ENCODE measurements around the gene CFAP410.
"Not testable (repeated sequence)": the region's sequence is repeated elsewhere in the genome, so short reads cannot be mapped to it uniquely, and the experiment has no call there.

CFAP410 gene

GRCh38 chr21:44363278-44363677, 24.1 kb upstream of the CFAP410 start:
- TF ChIP-seq EZH2 (IDR thresholded peaks at IDR 0.05; ENCODE audit: borderline replicate concordance, low read length) (no peak), CTCF (IDR thresholded peaks at IDR 0.05; ENCODE audit: low read length) (no peak)
- H4K20me1 ChIP-seq (ENCODE audit: insufficient read depth, low read length) = no peaks in the 10 kb centered on the region
- H3K27ac ChIP-seq (ENCODE audit: low read depth, low read length, poor library complexity, severe bottlenecking) = no peak overlapping the region
- no peaks in the 10 kb centered on the region for H3K36me3 ChIP-seq (ENCODE audit: insufficient read depth, low read length)
- H3K9ac ChIP-seq (ENCODE audit: low read length) = no peak overlapping the region
- no peaks in the 10 kb centered on the region for H3K79me2 ChIP-seq (ENCODE audit: insufficient read depth, low read length)
- H3K9me2 ChIP-seq (ENCODE audit: low read depth, low read length) = no peaks in the 10 kb centered on the region
- H3K9me3 ChIP-seq (ENCODE audit: low read length) = no peaks in the 10 kb centered on the region
- H3K4me2 ChIP-seq (ENCODE audit: low read length) = no peak overlapping the region
- H3K4me1 ChIP-seq (ENCODE audit: insufficient read depth, low read length, severe bottlenecking) = no peaks in the 10 kb centered on the region
- peaks cover 8% of the 10 kb centered on the region; the same call in 1 of the 2 replicates for H3K27me3 ChIP-seq (ENCODE audit: insufficient read depth, low read length)
- H3F3A ChIP-seq (ENCODE audit: insufficient read depth, low read length) = no peaks in the 10 kb centered on the region
- no peak overlapping the region for H2AFZ ChIP-seq (ENCODE audit: low read length)
- no peak overlapping the region for H3K4me3 ChIP-seq (ENCODE audit: low read depth, low read length, poor library complexity, severe bottlenecking)

- not testable (repeated sequence) for H3K27ac ChIP-seq (ENCODE audit: low read depth, low read length, poor library complexity, severe bottlenecking); H3K9me2 ChIP-seq (ENCODE audit: low read depth, low read length); H3K9ac ChIP-seq (ENCODE audit: low read length); H3K4me3 ChIP-seq (ENCODE audit: low read depth, low read length, poor library complexity, severe bottlenecking); H3K27me3 ChIP-seq (ENCODE audit: insufficient read depth, low read length); H3K79me2 ChIP-seq (ENCODE audit: insufficient read depth, low read length); H3K36me3 ChIP-seq (ENCODE audit: insufficient read depth, low read length); H3F3A ChIP-seq (ENCODE audit: insufficient read depth, low read length); H3K4me2 ChIP-seq (ENCODE audit: low read length); H3K4me1 ChIP-seq (ENCODE audit: insufficient read depth, low read length, severe bottlenecking); H4K20me1 ChIP-seq (ENCODE audit: insufficient read depth, low read length); H3K9me3 ChIP-seq (ENCODE audit: low read length); H2AFZ ChIP-seq (ENCODE audit: low read length)
These were observed 22.7 kb upstream of the CFAP410 start for GRCh38 chr21:44361903-44362302.

GRCh38 chr21:44360159-44360558, 21.0 kb upstream of the CFAP410 start:
- H3K36me3 ChIP-seq (ENCODE audit: insufficient read depth, low read length) = no peaks in the 10 kb centered on the region
- H2AFZ ChIP-seq (ENCODE audit: low read length) = no peak overlapping the region
- no peak overlapping the region for H3K4me2 ChIP-seq (ENCODE audit: low read length)
- H3K9ac ChIP-seq (ENCODE audit: low read length) = no peak overlapping the region
- no peaks in the 10 kb centered on the region for H3K9me3 ChIP-seq (ENCODE audit: low read length)
- no peaks in the 10 kb centered on the region for H4K20me1 ChIP-seq (ENCODE audit: insufficient read depth, low read length)
- no peaks in the 10 kb centered on the region for H3K4me1 ChIP-seq (ENCODE audit: insufficient read depth, low read length, severe bottlenecking)
- no peak overlapping the region for H3K27ac ChIP-seq (ENCODE audit: low read depth, low read length, poor library complexity, severe bottlenecking)
- TF ChIP-seq CTCF (IDR thresholded peaks at IDR 0.05; ENCODE audit: low read length) (no peak), EZH2 (IDR thresholded peaks at IDR 0.05; ENCODE audit: borderline replicate concordance, low read length) (no peak)
- no peaks in the 10 kb centered on the region for H3K79me2 ChIP-seq (ENCODE audit: insufficient read depth, low read length)
- H3K4me3 ChIP-seq (ENCODE audit: low read depth, low read length, poor library complexity, severe bottlenecking) = no peak overlapping the region
- no peaks in the 10 kb centered on the region for H3K9me2 ChIP-seq (ENCODE audit: low read depth, low read length)
- H3K27me3 ChIP-seq (ENCODE audit: insufficient read depth, low read length) = peaks cover 8% of the 10 kb centered on the region; the same call in 1 of the 2 replicates
- no peaks in the 10 kb centered on the region for H3F3A ChIP-seq (ENCODE audit: insufficient read depth, low read length)

- Histone ChIP-seq H3K79me2 (ENCODE audit: insufficient read depth, low read length) (no peaks in the 10 kb centered on the region), H3K4me3 (ENCODE audit: low read depth, low read length, poor library complexity, severe bottlenecking) (no peak overlapping the region), H3K36me3 (ENCODE audit: insufficient read depth, low read length) (no peaks in the 10 kb centered on the region), H3K27ac (ENCODE audit: low read depth, low read length, poor library complexity, severe bottlenecking) (no peak overlapping the region), H3K9me2 (ENCODE audit: low read depth, low read length) (no peaks in the 10 kb centered on the region), H4K20me1 (ENCODE audit: insufficient read depth, low read length) (no peaks in the 10 kb centered on the region), H2AFZ (ENCODE audit: low read length) (no peak overlapping the region), H3F3A (ENCODE audit: insufficient read depth, low read length) (no peaks in the 10 kb centered on the region), H3K27me3 (ENCODE audit: insufficient read depth, low read length) (peaks cover 8% of the 10 kb centered on the region; the same call in 1 of the 2 replicates), H3K4me1 (ENCODE audit: insufficient read depth, low read length, severe bottlenecking) (no peaks in the 10 kb centered on the region), H3K4me2 (ENCODE audit: low read length) (no peak overlapping the region), H3K9me3 (ENCODE audit: low read length) (no peaks in the 10 kb centered on the region), H3K9ac (ENCODE audit: low read length) (no peak overlapping the region)
- no peak for TF ChIP-seq CTCF (IDR thresholded peaks at IDR 0.05; ENCODE audit: low read length)
- TF ChIP-seq EZH2 (IDR thresholded peaks at IDR 0.05; ENCODE audit: borderline replicate concordance, low read length) = no peak
These were observed 20.2 kb upstream of the CFAP410 start for GRCh38 chr21:44359396-44359795.
